Measurements from ENCODE around the gene SGCD.

DNA sequence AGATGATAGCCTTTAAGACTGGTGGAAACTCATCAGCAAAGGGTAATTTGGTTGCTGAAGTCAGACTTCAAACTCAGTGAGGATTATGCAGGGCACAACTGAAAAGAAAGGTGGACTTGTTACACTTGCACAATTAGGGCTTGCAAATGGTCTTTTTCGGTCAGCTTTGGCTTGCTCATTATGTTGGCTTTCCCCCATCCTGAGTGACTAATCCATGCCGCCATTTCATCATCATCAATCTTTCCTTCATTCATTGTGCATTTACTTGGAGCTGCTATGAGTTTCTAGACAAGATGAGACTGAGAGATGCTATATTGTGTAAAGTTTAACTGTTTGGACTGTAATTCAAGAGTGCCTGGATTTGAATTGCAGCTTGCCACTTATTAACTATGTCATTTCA lies 388.3 kb downstream of the SGCD start:
- TF ChIP-seq, protein P1, sequence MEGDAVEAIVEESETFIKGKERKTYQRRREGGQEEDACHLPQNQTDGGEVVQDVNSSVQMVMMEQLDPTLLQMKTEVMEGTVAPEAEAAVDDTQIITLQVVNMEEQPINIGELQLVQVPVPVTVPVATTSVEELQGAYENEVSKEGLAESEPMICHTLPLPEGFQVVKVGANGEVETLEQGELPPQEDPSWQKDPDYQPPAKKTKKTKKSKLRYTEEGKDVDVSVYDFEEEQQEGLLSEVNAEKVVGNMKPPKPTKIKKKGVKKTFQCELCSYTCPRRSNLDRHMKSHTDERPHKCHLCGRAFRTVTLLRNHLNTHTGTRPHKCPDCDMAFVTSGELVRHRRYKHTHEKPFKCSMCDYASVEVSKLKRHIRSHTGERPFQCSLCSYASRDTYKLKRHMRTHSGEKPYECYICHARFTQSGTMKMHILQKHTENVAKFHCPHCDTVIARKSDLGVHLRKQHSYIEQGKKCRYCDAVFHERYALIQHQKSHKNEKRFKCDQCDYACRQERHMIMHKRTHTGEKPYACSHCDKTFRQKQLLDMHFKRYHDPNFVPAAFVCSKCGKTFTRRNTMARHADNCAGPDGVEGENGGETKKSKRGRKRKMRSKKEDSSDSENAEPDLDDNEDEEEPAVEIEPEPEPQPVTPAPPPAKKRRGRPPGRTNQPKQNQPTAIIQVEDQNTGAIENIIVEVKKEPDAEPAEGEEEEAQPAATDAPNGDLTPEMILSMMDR (IDR thresholded peaks at IDR 0.05): no peak
- TF ChIP-seq POLR2A (IDR thresholded peaks at IDR 0.05): no peak
- no peak for TF ChIP-seq EP300 (IDR thresholded peaks at IDR 0.05)
